ENCODE data around the gene GGCT. TPM values are rescaled to one million over a fixed set of nuclear protein-coding genes. Genes with fewer than 3 reads are reported as not detected.

GGCT gene
- total and polyA plus RNA-seq, 2 donors (not counting 3 experiments of a cell fraction or from before 2014, with no cell fraction given): 21.1 to 44.3 TPM

GRCh38 chr7:30519122-30519521 is 14.5 kb upstream of the GGCT start:
- DNase-seq (ENCODE audit: low read depth, low spot score) (no peak), FAIRE-seq (no peak)
- no TSS peak for BruUV-seq (replicated peaks)
- Histone ChIP-seq H3K9me3 (replicated peaks; ENCODE audit: control insufficient read depth, insufficient read depth, low read length) (no peaks in the 10 kb centered on the region), H3K9me1 (replicated peaks; ENCODE audit: control insufficient read depth, extremely low read depth, insufficient read depth, low read length) (no peaks in the 10 kb centered on the region), H3K4me3 (replicated peaks in 1 of 3; ENCODE audit: insufficient read depth in 1 of 3, low read depth in 1 of 3, low read length in 3 of 3) (no peak overlapping the region), H3K27ac (ENCODE audit: insufficient read depth, low read depth, low read length) (no peak overlapping the region), H3K79me2 (ENCODE audit: control insufficient read depth, insufficient read depth, low read length) (no peaks in the 10 kb centered on the region), H3K9ac (replicated peaks; ENCODE audit: extremely low read depth, insufficient read depth, low read length) (no peak overlapping the region), H3K27me3 (ENCODE audit: control insufficient read depth in 2 of 2, insufficient read depth in 2 of 2, low read length in 2 of 2) (no peaks in the 10 kb centered on the region), H3K4me2 (ENCODE audit: insufficient read depth, low read length) (no peak overlapping the region), H3K4me1 (ENCODE audit: control insufficient read depth, extremely low read depth, insufficient read depth, low read length) (peaks cover 10% of the 10 kb centered on the region), H3K36me3 (ENCODE audit: control insufficient read depth in 2 of 2, extremely low read depth in 1 of 2, insufficient read depth in 2 of 2, low read length in 2 of 2) (no peaks in the 10 kb centered on the region), H4K20me1 (replicated peaks; ENCODE audit: control insufficient read depth, extremely low read depth, insufficient read depth, low read length) (no peaks in the 10 kb centered on the region), H2AFZ (ENCODE audit: low read depth, low read length) (no peak overlapping the region)
- CTCF ChIA-PET: no interaction called here
- dilution Hi-C loops (cut with MboI; ENCODE audit: extremely low pct_ligation_motif_present, low sequenced_read_pairs) (no loop called here), intact Hi-C loops (cut with micrococcal nuclease) (no loop called here)
- POLR2A ChIA-PET: no interaction called here
- no peak for TF ChIP-seq JUN (IDR thresholded peaks at IDR 0.05; ENCODE audit: borderline replicate concordance, insufficient read depth, insufficient read length, low read depth)
- no peak for TF ChIP-seq FOS (IDR thresholded peaks at IDR 0.05; ENCODE audit: borderline replicate concordance, insufficient read depth, low read length)
- no peak for TF ChIP-seq CTCF (IDR thresholded peaks at IDR 0.05; ENCODE audit: extremely low read depth in 1 of 2, insufficient read depth in 1 of 2, low read depth in 1 of 2, low read length in 2 of 2)

DNA sequence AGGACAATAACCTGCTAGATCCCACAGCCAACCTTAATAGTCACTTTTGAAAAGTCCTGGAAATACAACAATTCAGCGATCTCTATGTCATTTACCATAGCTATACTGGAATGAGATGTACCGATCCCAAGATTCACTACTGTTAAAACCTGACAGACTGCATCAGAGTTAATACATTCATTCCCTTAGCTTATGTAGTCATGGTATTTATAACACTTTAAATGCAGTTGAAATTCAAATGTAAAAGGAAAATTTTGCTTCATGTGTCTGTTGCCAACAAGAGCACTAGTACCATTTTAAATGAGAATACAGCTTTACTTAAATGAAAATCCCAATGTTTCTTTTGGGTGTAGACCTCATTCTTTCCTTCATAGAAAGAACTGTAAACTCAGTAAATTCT is 11.1 kb upstream of the GGCT start:
- no peaks in the 10 kb centered on the region for H3K36me3 ChIP-seq (ENCODE audit: control insufficient read depth in 2 of 2, extremely low read depth in 1 of 2, insufficient read depth in 2 of 2, low read length in 2 of 2)
- no peak overlapping the region for H3K4me3 ChIP-seq (replicated peaks in 1 of 3; ENCODE audit: insufficient read depth in 1 of 3, low read depth in 1 of 3, low read length in 3 of 3)
- dilution Hi-C loops (cut with MboI; ENCODE audit: extremely low pct_ligation_motif_present, low sequenced_read_pairs) (no loop called here), intact Hi-C loops (cut with micrococcal nuclease) (no loop called here)
- no peaks in the 10 kb centered on the region for H3K9me3 ChIP-seq (replicated peaks; ENCODE audit: control insufficient read depth, insufficient read depth, low read length)
- H3K4me2 ChIP-seq (ENCODE audit: insufficient read depth, low read length): no peak overlapping the region
- DNase-seq (ENCODE audit: low read depth, low spot score) (no peak), FAIRE-seq (no peak)
- H3K9me1 ChIP-seq (replicated peaks; ENCODE audit: control insufficient read depth, extremely low read depth, insufficient read depth, low read length): no peaks in the 10 kb centered on the region
- H3K4me1 ChIP-seq (ENCODE audit: control insufficient read depth, extremely low read depth, insufficient read depth, low read length): peaks cover 4% of the 10 kb centered on the region
- no peak overlapping the region for H3K9ac ChIP-seq (replicated peaks; ENCODE audit: extremely low read depth, insufficient read depth, low read length)
- POLR2A ChIA-PET: no interaction called here
- H3K27ac ChIP-seq (ENCODE audit: insufficient read depth, low read depth, low read length): no peak overlapping the region
- no TSS peak for BruUV-seq (replicated peaks)
- TF ChIP-seq MYC (IDR thresholded peaks at IDR 0.05; ENCODE audit: low read depth, low read length) (no peak), POLR2A (IDR thresholded peaks at IDR 0.05; ENCODE audit: low read depth, low read length) (no peak), GATA2 (IDR thresholded peaks at IDR 0.05; ENCODE audit: insufficient read depth, insufficient read length, low read depth, low read length) (no peak), CTCF (IDR thresholded peaks at IDR 0.05; ENCODE audit: extremely low read depth in 1 of 2, insufficient read depth in 1 of 2, low read depth in 1 of 2, low read length in 2 of 2) (no peak), POLR2AphosphoS5 (IDR thresholded peaks at IDR 0.05; ENCODE audit: insufficient read depth, low read depth, low read length) (no peak), JUN (IDR thresholded peaks at IDR 0.05; ENCODE audit: borderline replicate concordance, insufficient read depth, insufficient read length, low read depth) (no peak), FOS (IDR thresholded peaks at IDR 0.05; ENCODE audit: borderline replicate concordance, insufficient read depth, low read length) (no peak), MAX (IDR thresholded peaks at IDR 0.05; ENCODE audit: insufficient read depth, insufficient read length) (no peak), EZH2 (IDR thresholded peaks at IDR 0.05; ENCODE audit: borderline replicate concordance, low read depth, low read length, severe bottlenecking) (no peak)
- no peaks in the 10 kb centered on the region for H3K79me2 ChIP-seq (ENCODE audit: control insufficient read depth, insufficient read depth, low read length)
- H3K27me3 ChIP-seq (ENCODE audit: control insufficient read depth in 2 of 2, insufficient read depth in 2 of 2, low read length in 2 of 2): no peaks in the 10 kb centered on the region
- CTCF ChIA-PET: interaction anchor here (1.0 to 1.4 kb wide), 2 partner anchors 9 to 48 kb away, joined by 3 to 4 read pairs; no protein-coding TSS in a partner anchor
- H4K20me1 ChIP-seq (replicated peaks; ENCODE audit: control insufficient read depth, extremely low read depth, insufficient read depth, low read length): no peaks in the 10 kb centered on the region
- H2AFZ ChIP-seq (ENCODE audit: low read depth, low read length): no peak overlapping the region
